Neural cell (in vitro differentiated cells): ENCODE measurements around the gene EEF2K. TPM values are rescaled to one million over a fixed set of nuclear protein-coding genes. Genes with fewer than 3 reads are reported as not detected.

Experiments
- H2AFZ ChIP-seq: fragments of 200-600, 300-800 bp; sonication (generic), shearing (Covaris generic); 2 replicates; pipeline ENCODE4 v1.6.0; 2014; ENCODE audit warnings: low read depth, mild to moderate bottlenecking, antibody characterized with exemption, low read length, moderate library complexity
- H3F3A ChIP-seq: fragments of 200-600 bp; shearing (Covaris generic); 2 replicates; pipeline ENCODE4 v1.6.1; 2016; ENCODE audit warnings: mild to moderate bottlenecking, moderate library complexity, mixed read lengths, antibody characterized with exemption, low read length; ENCODE audit not compliant: insufficient read depth, poor library complexity, severe bottlenecking
- H3K27ac ChIP-seq: fragments of 200-600, 300-800 bp; sonication (generic), shearing (Covaris generic); 2 replicates; pipeline ENCODE4 v1.5.1; 2014; ENCODE audit warnings: mild to moderate bottlenecking, low read length, moderate library complexity
- H3K27me3 ChIP-seq: fragments of 300-800, 200-600 bp; sonication (generic), shearing (Covaris generic); 2 replicates; pipeline ENCODE4 v1.6.0; 2014; ENCODE audit warnings: mild to moderate bottlenecking, low read depth, low read length, moderate library complexity; ENCODE audit not compliant: insufficient read depth
- H3K36me3 ChIP-seq: fragments of 300-800, 200-600 bp; sonication (generic), shearing (Covaris generic); 2 replicates; pipeline ENCODE4 v1.5.1; 2014; ENCODE audit warnings: mild to moderate bottlenecking, antibody characterized with exemption, low read length, moderate library complexity; ENCODE audit not compliant: insufficient read depth
- H3K4me2 ChIP-seq: fragments of 300-800, 200-600 bp; sonication (generic), shearing (Covaris generic); 2 replicates; pipeline ENCODE4 v1.6.0; 2014; ENCODE audit warnings: mild to moderate bottlenecking, low read length
- H3K4me3 ChIP-seq: fragments of 300-800, 200-600 bp; sonication (generic), shearing (Covaris generic); 2 replicates; pipeline ENCODE4 v1.5.1; 2014; ENCODE audit warnings: mild to moderate bottlenecking, low read length, moderate library complexity
- H3K79me2 ChIP-seq: fragments of 200-600 bp; shearing (Covaris generic); replicated peaks from 2 replicates; pipeline ENCODE4 v1.6.0; 2014; ENCODE audit warnings: mild to moderate bottlenecking, low read length, moderate library complexity; ENCODE audit not compliant: insufficient read depth
- H3K9ac ChIP-seq: fragments of 300-800, 200-600 bp; sonication (generic), shearing (Covaris generic); 2 replicates; pipeline ENCODE4 v1.6.1; 2016; ENCODE audit warnings: mild to moderate bottlenecking, low read length, mixed read lengths
- H3K9me2 ChIP-seq: fragments of 200-600 bp; shearing (Covaris generic); 2 replicates; pipeline ENCODE4 v1.6.1; 2016; ENCODE audit warnings: mild to moderate bottlenecking, low read length, mixed read lengths; ENCODE audit not compliant: insufficient read depth
- H3K9me3 ChIP-seq: fragments of 200-600, 300-800 bp; sonication (generic), shearing (Covaris generic); 2 replicates; pipeline ENCODE4 v1.6.1; 2016; ENCODE audit warnings: mild to moderate bottlenecking, mixed run types, low read length, moderate library complexity, mixed read lengths
- H4K20me1 ChIP-seq: fragments of 200-600 bp; shearing (Covaris generic); 2 replicates; pipeline ENCODE4 v1.6.1; 2016; ENCODE audit warnings: mild to moderate bottlenecking, mixed run types; ENCODE audit not compliant: insufficient read depth
- EP300 ChIP-seq: fragments of 450-650 bp; conservative IDR thresholded peaks from 2 replicates; pipeline ENCODE4 v1.6.1; 2014; ENCODE audit warnings: antibody characterized with exemption, mild to moderate bottlenecking, moderate library complexity; ENCODE audit not compliant: poor library complexity, severe bottlenecking
- EZH2 ChIP-seq: fragments of 200-600, 300-800 bp; shearing (Covaris generic), sonication (generic); IDR thresholded peaks from 2 replicates; pipeline ENCODE4 v1.6.1; 2014; ENCODE audit warnings: antibody characterized with exemption, low read length, borderline replicate concordance, mild to moderate bottlenecking; ENCODE audit not compliant: insufficient read depth, poor library complexity, severe bottlenecking
- MXI1 ChIP-seq: fragments of 450-650 bp; conservative IDR thresholded peaks from 2 replicates; pipeline ENCODE4 v1.6.1; 2014; ENCODE audit warnings: antibody characterized with exemption, mild to moderate bottlenecking; ENCODE audit not compliant: poor library complexity, severe bottlenecking
- POLR2AphosphoS5 ChIP-seq: IDR thresholded peaks from 2 replicates; pipeline ENCODE4 v1.6.1; 2012
- RAD21 ChIP-seq: fragments of 450-650 bp; conservative IDR thresholded peaks from 2 replicates; pipeline ENCODE4 v1.6.1; 2014; ENCODE audit warnings: antibody characterized with exemption, mild to moderate bottlenecking, moderate library complexity
- SMC3 ChIP-seq: fragments of 450-650 bp; conservative IDR thresholded peaks from 2 replicates; pipeline ENCODE4 v1.6.1; 2014; ENCODE audit warnings: antibody characterized with exemption, mild to moderate bottlenecking, moderate library complexity; ENCODE audit not compliant: poor library complexity
- TAF1 ChIP-seq: IDR thresholded peaks from 2 replicates; pipeline ENCODE4 v1.6.1; 2012; ENCODE audit warnings: low read depth
- polyA plus RNA-seq: library from polyadenylated mRNA; depleted of rRNA; stranded (reverse); fragments of >200 nt; gene quantifications from 2 replicates; pipeline ENCODE4 v1.2.3, GENCODE V29; 2014
- TF ChIP-seq, protein P1 (sequence below): fragments of 450-650 bp; IDR thresholded peaks from 2 replicates; pipeline ENCODE4 v1.5.1; 2014; ENCODE audit warnings: antibody characterized with exemption, mild to moderate bottlenecking, moderate library complexity; ENCODE audit not compliant: poor library complexity, severe bottlenecking
- TF ChIP-seq, protein P2 (sequence below): IDR thresholded peaks from 2 replicates; pipeline ENCODE4 v1.6.1; 2012; ENCODE audit warnings: borderline replicate concordance

The EEF2K gene
- polyA plus RNA-seq, 1 donor from 2014 or later, result 7.2 TPM

DNA sequence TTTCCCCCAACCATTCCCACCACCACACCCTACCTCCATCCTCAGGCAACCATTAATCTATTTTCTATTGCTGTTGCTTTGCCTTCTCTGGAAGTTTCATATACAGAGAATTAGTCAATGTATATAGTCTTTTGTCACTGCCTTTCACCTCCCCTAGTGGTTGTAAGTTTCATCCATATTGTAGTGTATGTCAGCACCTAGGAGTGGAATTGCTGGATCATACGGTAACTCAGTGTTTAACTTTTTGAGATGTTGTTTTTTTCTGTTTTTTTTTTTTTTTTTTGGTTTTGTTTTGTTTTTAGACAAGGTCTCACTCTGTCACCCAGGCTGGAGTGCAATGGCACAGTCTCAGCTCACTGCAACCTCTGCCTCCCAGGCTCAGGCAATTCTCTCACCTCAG is 16.9 kb downstream of the EEF2K start:
- Histone ChIP-seq H3K9me3 (no peaks in the 10 kb centered on the region), H4K20me1 (no peaks in the 10 kb centered on the region), H3K4me3 (no peak overlapping the region), H3K9ac (no peak overlapping the region), H3K36me3 (no peaks in the 10 kb centered on the region), H3F3A (no peaks in the 10 kb centered on the region), H3K4me2 (no peak overlapping the region), H3K79me2 (no peaks in the 10 kb centered on the region), H3K27me3 (no peaks in the 10 kb centered on the region), H3K27ac (no peak overlapping the region), H2AFZ (no peak overlapping the region), H3K9me2 (no peaks in the 10 kb centered on the region)
- TF ChIP-seq TAF1 (no peak), EZH2 (no peak), SMC3 (no peak), RAD21 (no peak), MXI1 (no peak), POLR2AphosphoS5 (no peak)
- TF ChIP-seq, protein P1, sequence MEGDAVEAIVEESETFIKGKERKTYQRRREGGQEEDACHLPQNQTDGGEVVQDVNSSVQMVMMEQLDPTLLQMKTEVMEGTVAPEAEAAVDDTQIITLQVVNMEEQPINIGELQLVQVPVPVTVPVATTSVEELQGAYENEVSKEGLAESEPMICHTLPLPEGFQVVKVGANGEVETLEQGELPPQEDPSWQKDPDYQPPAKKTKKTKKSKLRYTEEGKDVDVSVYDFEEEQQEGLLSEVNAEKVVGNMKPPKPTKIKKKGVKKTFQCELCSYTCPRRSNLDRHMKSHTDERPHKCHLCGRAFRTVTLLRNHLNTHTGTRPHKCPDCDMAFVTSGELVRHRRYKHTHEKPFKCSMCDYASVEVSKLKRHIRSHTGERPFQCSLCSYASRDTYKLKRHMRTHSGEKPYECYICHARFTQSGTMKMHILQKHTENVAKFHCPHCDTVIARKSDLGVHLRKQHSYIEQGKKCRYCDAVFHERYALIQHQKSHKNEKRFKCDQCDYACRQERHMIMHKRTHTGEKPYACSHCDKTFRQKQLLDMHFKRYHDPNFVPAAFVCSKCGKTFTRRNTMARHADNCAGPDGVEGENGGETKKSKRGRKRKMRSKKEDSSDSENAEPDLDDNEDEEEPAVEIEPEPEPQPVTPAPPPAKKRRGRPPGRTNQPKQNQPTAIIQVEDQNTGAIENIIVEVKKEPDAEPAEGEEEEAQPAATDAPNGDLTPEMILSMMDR, result no peak

DNA sequence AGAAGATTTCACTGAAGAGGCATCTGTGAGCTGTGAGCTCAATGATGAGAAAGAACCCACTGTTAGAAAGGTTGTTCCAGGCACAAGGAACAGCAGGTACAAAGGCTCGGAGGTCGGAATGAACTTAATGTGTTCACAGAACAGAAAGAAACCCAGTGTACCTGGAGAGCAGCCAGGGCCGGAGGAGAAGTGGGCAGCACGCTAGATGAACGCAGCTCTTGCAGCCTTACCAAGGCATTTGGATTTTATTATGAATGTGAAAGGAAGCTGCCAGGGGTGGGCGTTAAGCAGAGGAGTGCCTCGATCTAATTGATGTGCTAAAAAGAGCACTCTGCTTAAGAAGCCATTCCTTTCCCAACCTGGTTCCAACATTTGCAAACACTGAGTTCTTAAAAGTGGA is 19.0 kb downstream of the EEF2K start:
- Histone ChIP-seq H3K9me3 (no peaks in the 10 kb centered on the region), H3K79me2 (no peaks in the 10 kb centered on the region), H3K27me3 (no peaks in the 10 kb centered on the region), H3K9ac (no peak overlapping the region), H3K27ac (no peak overlapping the region), H4K20me1 (no peaks in the 10 kb centered on the region), H3K9me2 (no peaks in the 10 kb centered on the region), H3K36me3 (no peaks in the 10 kb centered on the region), H3K4me2 (no peak overlapping the region), H3K4me3 (no peak overlapping the region), H2AFZ (no peak overlapping the region), H3F3A (no peaks in the 10 kb centered on the region)
- TF ChIP-seq TAF1, result no peak
- TF ChIP-seq MXI1, result no peak
- TF ChIP-seq EP300, result no peak
- TF ChIP-seq, protein P2, sequence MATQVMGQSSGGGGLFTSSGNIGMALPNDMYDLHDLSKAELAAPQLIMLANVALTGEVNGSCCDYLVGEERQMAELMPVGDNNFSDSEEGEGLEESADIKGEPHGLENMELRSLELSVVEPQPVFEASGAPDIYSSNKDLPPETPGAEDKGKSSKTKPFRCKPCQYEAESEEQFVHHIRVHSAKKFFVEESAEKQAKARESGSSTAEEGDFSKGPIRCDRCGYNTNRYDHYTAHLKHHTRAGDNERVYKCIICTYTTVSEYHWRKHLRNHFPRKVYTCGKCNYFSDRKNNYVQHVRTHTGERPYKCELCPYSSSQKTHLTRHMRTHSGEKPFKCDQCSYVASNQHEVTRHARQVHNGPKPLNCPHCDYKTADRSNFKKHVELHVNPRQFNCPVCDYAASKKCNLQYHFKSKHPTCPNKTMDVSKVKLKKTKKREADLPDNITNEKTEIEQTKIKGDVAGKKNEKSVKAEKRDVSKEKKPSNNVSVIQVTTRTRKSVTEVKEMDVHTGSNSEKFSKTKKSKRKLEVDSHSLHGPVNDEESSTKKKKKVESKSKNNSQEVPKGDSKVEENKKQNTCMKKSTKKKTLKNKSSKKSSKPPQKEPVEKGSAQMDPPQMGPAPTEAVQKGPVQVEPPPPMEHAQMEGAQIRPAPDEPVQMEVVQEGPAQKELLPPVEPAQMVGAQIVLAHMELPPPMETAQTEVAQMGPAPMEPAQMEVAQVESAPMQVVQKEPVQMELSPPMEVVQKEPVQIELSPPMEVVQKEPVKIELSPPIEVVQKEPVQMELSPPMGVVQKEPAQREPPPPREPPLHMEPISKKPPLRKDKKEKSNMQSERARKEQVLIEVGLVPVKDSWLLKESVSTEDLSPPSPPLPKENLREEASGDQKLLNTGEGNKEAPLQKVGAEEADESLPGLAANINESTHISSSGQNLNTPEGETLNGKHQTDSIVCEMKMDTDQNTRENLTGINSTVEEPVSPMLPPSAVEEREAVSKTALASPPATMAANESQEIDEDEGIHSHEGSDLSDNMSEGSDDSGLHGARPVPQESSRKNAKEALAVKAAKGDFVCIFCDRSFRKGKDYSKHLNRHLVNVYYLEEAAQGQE, result no peak
- no peak for TF ChIP-seq EZH2
- TF ChIP-seq RAD21, result no peak

- Histone ChIP-seq H3K27ac (no peak overlapping the region), H3K36me3 (no peaks in the 10 kb centered on the region), H4K20me1 (no peaks in the 10 kb centered on the region), H3K4me3 (no peak overlapping the region), H3K79me2 (no peaks in the 10 kb centered on the region), H2AFZ (no peak overlapping the region), H3K9me2 (no peaks in the 10 kb centered on the region), H3K4me2 (no peak overlapping the region), H3K27me3 (no peaks in the 10 kb centered on the region), H3K9ac (no peak overlapping the region), H3K9me3 (no peaks in the 10 kb centered on the region), H3F3A (no peaks in the 10 kb centered on the region)
- TF ChIP-seq EZH2, result no peak
- TF ChIP-seq EP300, result no peak
- TF ChIP-seq, protein P1, result no peak
- TF ChIP-seq, protein P2, result no peak
- TF ChIP-seq RAD21, result no peak
- no peak for TF ChIP-seq TAF1
- no peak for TF ChIP-seq SMC3
- no peak for TF ChIP-seq MXI1
Observed at GRCh38 chr16:22229889-22230288, 23.8 kb downstream of the EEF2K start.
